Stimulated activated CD8-positive, alpha-beta memory T cell treated with anti-CD3 and anti-CD28 coated beads, Interleukin-4, amount 100 ng/mL, for 48 hours (primary cell): ENCODE data around the gene LRMDA.
"Not testable (repeated sequence)": the region's sequence is repeated elsewhere in the genome, so short reads cannot be mapped to it uniquely, and the experiment has no call there.

Experiments used
- DNase-seq: peaks from one replicate; pipeline ENCODE4 v3.0.0-alpha.2; 2020

LRMDA gene

DNA sequence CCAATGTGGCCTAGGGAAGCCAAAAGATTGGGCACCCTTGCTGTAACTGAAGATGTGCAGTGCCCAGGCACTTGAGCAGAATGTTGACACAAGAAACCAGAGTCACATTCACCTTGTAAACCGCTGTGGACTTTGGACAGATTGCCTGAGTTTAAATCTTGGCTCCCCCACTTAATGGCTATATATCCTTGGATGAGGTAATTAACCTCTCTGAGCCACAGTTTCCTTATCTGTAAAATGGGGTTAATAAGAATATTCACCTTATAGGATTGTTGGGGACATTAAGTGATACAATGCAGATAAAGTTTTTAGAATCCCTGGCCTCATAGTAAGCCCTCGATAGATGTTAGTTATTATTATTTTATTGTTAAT, 331.0 kb downstream of the LRMDA start:
- DNase-seq, result no peak

DNA sequence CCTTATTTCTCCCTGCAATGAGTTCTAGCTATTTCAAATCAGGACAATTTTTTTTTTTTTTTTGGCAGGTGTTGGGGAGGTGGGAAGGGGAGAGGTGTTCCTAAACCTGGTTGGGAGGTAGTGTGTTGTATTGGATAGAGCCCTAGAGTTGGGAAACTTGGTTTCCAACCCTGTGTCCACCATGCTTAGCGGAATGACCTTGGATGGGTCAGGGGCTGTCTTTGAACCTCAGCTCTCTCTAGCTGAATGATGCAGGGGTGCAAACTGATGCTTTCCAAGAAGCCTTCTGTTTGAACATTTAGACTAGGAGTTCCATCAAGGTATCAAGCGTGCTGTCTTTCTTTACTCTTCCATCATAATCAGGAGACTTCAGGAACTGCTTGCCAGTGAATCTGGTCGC, 332.2 kb downstream of the LRMDA start:
- DNase-seq, result no peak

DNA sequence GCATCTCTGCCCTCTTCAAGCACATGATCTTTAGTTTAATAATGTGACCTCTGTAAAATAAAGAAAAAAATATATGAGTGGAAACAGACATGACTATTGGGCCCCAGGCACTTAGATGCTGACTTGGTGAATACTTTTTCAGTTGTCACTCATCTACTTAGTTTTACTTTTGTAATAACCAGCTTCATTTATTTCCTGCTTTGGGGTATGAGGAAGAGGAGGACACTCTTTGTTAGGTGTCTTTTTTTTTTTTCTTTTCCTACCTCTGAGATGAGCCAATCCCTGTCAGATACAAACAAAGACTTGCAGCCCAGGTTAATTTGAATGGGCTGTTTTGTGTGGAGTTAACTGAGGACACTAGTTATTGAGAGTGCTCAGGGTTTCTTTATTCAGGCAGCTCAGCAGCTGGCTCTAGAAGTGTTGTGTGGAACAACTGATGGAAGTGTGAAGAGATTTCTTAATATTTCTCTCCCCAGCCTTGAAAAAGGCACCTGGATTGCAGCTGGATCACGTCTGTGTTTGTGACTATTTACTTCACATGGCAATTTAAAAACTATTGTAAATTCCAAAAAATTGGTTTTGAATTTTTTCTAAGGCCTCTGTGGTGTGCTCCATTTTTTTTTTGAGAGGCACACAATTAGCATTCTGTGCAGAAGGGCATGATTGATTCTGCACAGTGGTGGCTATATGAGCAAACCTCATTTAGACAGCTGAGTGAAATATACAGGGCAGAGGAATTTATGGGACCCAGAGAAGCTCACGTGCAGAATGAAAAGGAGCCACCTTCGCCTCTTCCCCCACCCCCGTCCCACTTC, 333.8 kb downstream of the LRMDA start:
- no peak for DNase-seq

DNA sequence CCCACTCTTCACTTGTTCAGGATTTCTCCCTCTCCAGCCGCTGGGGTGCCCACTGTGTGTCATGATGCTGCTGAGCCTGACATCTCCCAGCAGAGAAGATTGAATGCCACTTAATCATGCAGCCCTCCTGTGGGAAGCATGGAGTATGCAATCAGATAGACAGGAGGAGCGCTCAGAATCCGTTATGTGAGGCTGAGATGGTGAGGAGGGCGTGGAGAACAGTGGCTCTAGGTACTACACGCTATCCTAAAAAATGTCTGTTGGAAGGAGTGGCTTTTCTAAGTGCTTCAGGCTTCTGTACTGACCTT, 334.3 kb downstream of the LRMDA start:
- DNase-seq, result no peak

DNA sequence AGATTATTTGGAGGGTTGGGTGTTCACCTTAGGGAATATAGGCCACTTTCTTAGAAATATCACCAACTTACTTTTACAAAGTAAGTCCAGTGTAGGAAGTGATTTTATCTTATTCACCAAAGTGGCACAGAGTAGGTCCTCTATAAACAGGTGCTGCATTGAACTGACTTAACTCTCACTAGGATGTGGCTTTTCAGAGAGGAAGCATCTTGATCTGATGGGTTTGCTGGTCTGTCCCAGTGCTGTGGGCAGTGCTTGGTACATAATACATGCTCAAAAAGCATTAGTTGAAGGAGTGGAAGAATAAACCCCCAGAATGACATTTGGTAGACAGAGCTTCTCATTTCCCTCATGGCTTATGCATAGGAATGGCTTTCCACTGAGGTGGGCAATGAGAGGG, 334.7 kb downstream of the LRMDA start:
- no peak for DNase-seq

DNA sequence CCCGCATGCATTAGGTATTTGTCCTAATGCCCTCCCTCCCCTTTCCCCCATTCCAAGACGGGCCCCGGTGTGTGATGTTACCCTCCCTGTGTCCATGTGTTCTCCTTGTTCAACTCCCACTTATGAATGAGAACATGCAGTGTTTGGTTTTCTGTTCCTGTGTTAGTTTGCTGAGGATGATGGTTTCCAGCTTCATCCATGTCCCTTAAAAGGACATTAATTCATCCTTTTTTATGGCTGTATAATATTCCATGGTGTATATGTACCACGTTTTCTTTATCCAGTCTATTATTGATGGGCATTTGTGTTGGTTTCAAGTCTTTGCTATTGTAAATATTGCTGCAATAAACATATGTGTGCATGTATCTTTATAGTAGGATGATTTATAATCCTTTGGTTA, 335.3 kb downstream of the LRMDA start:
- DNase-seq, result not testable (repeated sequence)

DNA sequence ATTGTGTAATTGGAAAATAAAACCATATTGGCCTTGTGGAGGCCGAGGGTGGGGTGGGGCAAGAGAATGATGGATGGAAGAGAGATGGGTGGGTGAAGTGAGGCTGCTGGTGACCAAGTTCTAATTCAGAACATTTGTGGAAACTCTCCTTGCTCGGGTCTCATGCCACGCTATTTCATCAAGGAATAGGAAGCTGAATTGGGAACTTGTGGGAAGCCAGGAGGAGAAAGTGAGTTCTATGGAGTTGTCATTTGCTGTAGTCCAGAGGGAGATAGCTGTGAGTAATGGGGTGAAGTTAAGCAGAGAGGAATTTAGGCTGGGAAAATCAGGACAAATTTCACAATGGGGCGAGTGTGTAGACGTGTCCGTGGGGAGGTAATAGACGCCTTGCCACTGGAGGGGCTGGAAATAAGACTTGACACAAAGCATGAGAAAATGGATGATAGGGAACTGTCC, 339.2 kb downstream of the LRMDA start:
- no peak for DNase-seq

DNA sequence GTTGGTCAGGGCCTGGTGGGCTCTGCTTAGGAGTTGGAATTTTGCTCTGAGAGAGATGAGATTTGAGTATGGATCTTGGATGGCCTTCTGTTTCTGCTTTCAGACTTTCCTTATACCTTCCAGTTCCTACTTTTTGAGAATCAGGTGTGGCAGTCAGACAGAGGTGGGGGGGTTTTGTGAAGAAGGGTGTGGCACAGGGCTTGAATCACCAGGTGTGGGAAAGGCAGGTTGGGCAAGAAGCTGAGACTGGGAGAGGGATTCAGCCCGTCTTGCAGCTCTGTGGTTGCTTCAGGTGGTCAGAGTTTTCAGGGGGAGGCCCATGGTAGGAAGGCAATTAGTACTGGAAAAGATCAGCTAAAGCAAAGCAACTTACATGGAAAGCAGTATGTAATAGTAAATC, 340.2 kb downstream of the LRMDA start:
- no peak for DNase-seq

DNA sequence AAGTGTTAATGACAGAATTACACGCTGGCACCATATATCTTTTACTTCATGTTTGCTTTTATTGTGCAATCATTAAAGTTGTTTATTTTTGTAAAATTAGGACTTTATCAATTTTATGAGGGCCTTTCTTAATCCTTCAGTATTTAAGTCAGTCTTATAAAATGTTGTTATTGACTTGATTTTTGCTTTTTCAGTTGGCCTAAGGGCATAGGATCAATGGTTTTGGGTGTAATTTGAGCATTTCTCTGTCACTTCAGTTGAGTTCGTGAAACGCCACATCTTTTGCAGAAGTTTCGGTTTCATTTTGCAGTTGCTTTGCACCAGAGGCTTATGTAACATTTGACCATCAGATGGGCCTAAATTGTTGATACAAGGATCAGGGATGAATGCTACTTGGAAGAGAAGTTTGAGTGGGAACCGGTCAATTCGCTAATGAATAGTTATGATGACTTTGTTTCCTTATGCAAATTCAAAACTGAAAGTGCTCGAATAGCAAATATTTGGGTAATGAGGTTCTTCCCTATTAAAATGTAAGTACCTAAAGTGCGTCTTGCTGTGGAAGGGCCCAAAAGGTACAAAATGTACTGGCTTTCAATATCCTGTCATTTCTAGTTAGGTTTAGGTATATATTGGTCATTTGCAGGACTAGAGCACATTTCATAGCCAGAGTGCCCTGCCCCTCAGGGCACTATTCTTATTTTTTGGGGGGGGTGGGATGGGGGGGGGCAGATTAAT, 340.9 kb downstream of the LRMDA start:
- no peak for DNase-seq

DNA sequence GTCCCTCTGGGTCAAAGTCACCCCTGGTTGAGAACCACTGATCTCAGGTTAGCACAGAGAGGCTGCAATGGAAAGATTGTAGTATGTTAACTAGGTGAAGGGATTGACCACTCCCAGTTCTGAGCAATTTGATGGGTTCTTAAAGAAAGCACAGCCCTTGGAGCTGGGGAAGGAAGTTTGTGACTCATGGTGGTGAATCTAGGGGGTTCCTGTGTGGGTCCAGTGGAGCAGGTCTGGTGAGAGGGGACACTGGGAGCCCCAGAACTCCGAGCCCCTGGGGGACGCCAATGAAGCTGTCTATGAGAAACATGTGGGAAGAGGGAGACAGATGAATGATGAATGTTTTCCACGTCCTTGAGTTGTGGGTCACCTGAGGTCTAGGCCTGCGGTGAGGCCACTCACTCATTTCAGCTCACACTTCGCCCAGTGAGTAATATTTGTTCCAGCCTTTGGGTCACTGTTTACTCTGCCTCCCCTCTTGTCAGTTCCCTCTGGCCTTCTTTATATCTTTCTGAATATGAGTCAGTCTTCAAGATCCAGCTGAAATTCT, 341.9 kb downstream of the LRMDA start:
- no peak for DNase-seq

DNA sequence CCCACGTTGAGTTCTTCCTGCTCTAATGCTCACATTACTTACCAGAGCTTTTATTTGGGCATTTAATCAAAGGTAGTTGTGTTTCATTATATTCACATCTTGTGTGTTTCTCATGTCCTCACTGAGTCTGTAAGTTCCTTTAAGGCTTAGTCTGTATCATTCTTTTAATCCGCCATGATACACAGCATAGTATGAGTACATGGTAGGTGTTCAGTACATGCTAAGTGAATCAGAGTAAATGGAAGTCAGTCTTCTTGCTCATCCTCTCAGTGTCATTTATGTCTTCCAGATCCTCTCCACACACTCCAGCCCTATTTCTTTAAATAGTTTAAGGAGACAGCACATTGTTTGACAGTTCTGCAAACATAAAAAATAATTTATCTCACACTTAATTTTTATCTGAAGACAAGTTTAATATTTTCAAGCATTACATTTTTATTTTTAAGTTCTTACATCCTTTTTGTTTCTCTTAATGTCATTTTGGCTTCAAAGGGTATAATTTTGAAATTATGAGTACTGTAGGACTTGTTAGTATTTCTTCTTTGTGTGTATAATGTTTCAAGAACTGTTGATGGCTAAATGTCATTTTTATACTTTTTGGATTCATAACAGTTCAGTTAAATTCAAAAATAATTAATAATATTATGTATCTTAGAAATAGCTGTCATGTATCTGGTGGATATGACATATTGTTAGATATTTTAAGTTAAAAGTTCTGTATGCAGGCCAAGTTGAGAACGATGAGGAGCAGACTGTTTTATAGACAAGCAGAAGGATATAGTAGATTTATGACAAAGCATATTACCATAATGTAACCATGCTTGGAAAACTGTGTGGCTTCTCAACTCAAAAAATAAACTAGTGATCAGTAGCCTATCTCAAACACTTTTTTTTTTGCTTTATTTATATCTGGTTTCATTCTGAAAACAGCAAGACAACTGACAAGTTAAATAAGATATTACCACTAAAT, 342.7 kb downstream of the LRMDA start:
- DNase-seq, result no peak

DNA sequence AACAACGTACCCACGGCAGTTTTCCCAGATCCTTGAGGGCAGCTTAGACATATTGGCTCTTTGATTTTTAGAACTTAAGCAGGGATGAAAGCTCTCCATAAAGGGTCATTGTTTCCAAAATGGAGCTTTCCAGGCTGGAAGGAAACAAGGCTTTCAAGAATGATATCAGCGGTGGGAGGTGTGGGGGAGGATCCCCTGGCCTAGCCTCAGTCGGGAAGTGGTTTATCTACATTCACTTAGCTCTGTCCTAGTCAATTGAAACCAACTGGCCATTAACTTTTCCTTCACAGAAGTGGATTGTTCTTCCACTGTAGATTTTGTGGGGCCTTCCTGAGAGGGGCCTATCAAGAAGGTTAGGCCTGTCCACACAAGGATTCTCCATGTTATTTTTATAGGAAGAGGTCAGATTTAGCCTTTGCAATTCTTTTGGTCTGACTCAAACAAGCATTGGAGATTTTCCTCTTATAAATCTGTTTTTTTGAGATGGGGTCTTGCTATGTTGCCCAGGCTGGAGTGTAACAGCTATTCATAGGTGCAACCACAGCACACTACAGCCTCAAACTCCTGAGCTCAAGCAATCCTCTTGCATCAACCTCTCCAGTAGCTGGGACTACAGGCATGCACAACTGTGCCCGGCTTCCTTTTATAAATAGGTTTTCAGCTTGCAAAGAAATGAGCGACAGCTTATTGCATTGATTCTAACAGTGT, 343.5 kb downstream of the LRMDA start:
- DNase-seq, result no peak

DNA sequence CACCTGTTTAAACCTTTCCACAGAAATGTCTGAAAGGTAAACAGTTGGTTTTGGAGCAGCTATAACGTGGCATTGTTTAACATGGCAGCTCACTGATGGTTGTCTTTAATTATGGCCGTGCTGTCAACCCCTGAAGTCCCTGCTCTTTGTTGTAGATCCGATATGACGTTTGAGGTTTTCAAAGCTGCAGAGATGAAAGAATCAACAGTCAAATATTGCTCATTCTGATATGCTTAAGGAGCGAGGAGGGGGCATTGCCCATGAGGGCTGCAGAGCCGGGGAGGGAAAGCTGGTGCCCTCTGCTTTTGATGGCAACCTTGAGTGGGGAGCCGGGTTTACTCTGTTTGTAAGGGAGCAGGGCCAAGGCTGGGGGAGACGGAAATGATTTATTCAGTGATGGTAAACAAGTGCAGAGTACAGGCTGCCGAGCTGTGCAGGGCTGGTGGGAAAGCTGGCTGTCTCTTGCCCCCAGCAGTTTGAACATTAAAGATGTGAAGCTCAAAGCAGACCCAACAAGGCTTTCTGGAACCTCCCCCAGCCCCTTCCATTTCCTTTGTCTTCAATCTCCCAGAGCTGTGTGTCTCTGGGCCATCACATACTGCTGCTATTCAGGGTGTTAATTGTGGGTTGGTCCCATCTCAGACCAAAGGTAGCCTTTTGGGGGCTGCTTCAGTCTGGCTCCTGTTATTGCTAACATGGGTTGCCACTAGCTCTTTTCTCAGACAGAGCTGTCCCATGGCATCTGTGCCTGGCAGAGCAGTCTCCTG, 345.5 kb downstream of the LRMDA start:
- DNase-seq, result no peak

DNA sequence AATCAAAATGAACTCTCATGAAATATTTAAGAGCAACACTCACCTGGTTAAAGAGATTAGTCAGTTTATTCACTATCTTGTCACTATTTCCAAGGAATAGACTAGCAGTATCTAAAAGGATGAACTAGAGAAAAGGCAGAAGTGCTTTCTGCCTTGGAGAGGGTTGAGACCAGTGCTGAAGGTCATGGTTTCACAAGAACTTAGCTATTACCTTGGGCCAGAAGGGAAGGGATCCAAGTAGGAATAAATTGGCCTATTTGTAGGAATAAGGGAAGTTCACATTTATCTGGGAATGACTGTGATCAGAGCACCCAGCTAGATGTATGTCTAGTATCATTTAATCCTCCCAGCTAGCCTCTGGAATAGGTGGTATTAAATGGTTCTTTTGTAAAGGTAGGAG, 347.2 kb downstream of the LRMDA start:
- no peak for DNase-seq

DNA sequence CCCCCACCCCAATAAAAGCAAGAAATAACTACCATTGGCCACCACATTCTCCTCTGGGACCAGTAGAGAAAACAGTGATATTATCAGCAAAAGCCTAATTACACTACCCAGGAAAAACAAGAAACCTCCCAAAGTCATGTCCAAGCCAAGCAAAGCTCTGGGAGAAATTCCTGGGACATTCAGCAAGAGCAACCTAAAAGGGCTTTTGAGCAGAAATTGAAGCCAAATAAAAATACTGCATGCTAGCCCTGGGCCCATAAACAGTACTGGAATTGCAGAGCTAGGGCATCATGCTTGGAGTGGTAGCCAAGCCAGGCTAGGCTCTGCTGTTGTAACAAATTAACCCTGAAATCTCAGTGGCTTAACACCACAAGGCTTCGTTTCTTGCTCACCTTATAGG, 347.9 kb downstream of the LRMDA start:
- DNase-seq, result no peak

DNA sequence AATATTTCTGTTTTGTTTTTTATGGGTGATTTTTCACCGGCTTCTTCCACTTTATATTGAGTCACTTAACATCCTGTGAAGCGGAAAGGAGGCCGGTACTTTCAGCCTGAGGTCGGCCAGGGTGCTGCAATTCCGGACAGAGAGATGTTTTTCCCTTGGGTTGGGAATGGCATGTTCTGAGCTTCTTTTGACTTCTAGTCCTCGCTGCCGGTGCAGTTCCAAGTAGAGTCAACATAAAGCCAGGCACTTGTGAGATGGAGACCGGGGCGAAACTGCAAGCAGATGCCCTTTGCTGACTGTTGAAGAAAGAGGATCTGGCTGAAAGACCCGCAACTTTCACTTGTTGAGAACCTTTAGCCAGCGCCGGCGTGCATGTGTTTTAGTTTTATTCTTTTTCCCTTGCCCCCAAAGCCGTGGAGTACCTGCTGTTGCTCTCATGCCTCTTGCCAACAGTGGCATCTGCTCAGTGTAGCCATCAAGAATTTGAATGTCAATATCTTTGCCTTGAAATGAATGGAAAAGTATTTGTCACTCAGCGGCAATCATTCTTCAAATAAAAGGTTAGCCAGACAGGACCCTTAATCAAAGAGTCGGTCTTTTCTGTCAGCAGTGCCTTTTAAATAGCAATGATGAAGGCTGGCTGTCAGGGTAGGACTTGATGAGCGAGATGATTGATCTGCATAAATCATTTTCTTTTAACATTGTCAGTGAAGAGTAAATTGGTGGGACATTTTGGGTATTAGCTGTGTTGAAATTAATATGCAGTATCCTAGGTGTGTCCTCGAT, 351.2 kb downstream of the LRMDA start:
- no peak for DNase-seq

DNA sequence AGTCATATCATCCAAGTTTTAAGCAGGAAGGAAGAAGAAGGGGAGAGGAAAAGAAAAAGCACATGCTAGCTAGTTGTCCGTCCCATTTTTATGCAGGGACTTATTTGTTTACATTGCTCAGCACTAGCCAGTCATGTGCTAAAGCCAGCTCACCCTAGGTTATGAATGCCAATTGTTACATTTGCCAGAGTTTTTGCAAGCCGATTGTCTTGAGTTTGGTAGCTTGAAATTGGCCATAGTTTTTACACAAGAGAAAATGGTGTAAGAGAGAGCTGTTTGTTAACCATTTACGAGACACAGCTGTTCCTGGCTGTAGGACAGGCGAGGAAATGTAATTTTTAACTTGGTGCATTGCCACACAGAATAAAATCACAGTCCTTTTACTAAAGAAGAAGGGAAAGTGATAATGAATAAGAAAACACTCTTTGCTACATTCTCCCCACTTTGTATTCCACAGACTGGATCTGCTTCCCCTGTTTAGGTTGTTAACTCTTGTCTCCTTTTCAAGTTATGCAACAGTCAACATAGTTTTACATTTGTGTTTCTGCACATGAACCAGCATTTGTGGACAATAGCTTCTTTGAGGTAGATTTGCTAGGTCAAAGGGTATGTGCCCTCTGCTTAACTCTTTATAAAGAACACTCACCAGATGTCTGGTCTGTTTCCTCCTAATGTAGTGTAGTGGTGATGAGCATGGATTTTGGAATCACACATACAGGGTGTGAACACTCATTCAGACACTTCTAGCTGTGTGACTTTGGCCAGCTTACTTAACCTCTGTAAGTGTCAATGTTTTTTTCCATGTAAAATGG, 357.2 kb downstream of the LRMDA start:
- no peak for DNase-seq

DNA sequence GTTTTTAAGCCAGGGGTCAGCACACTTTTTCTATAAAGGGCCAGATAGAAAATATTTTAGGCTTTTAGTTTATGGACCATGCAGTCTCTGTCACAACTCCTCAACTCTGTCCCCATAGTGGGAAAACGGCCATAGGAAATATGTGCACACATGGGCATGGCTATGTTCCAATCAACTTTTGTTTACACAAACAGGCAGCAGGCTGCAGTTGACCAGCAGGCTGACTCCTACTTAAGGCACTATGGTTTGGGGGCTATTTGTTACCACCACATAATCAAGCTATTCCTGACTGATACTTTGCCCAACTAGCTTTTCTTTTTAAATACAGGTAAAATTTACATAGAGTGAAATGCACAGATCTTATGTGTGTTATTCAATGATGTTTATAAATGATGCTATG, 362.4 kb downstream of the LRMDA start:
- DNase-seq, result no peak

DNA sequence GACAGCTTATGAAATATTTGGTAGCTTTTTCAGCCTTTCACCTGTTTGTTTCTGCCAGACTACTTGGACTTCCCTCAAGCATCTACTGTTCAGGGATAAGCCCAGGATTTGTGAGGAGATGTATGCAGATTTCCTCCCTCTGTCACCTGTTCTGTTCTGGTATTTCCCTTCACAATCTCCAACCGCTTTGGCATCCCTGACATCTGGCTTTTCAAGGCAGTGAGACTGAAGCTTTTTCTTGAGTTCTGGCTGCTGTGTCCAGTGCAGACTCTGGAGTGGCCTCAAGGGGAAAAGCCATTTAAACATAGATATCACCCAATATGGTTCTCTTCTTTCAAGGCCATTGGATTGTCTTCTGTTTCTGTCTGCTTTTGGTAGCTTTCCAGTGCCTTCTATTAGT, 369.7 kb downstream of the LRMDA start:
- no peak for DNase-seq

DNA sequence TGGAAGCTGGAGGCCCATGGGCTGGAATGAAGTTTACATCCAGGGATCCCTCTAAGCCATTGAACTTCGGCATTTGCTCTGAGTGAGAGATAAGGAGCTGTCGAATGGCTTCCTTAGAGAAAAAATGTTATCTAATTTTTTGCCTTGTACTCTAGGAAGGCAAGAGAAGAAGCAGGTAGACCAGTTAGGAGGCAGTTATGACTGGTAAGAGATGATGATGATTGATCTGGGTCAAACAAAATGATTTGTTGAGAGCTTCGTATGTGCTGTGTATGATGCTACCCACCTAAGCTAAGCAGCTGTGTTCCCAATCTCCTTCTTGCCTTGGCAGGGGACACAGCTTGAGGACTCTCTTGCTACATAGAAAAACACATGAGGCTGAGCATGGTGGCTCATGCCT, 370.2 kb downstream of the LRMDA start:
- DNase-seq, result no peak
